HG03039 (cell line): ENCODE results near the gene THEM5.
"Not testable (repeated sequence)": the region's sequence is repeated elsewhere in the genome, so short reads cannot be mapped to it uniquely, and the experiment has no call there.

ENCODE experiments used
- ATAC-seq: cut with Tn5 transposase; IDR thresholded peaks from one replicate; pipeline ENCODE4 v1.9.1; 2021; ENCODE audit warnings: mild to moderate bottlenecking, moderate library complexity; ENCODE audit not compliant: unreplicated experiment

The THEM5 gene, protein sequence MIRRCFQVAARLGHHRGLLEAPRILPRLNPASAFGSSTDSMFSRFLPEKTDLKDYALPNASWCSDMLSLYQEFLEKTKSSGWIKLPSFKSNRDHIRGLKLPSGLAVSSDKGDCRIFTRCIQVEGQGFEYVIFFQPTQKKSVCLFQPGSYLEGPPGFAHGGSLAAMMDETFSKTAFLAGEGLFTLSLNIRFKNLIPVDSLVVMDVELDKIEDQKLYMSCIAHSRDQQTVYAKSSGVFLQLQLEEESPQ

GRCh38 chr1:151853411-151853943 lies at the start of gene THEM5:
Gene THEM5 (minus strand): TSS chr1:151853712. CDS start chr1:151853565, 147 bp downstream.
- no peak for ATAC-seq

GRCh38 chr1:151902858-151903257 lies 49.3 kb upstream of the THEM5 start:
- no peak for ATAC-seq

GRCh38 chr1:151900804-151901203 lies 47.3 kb upstream of the THEM5 start:
- not testable (repeated sequence) for ATAC-seq

- no peak for ATAC-seq
Observed at GRCh38 chr1:151898519-151898991, 45.0 kb upstream of the THEM5 start.

- no peak for ATAC-seq
Observed at GRCh38 chr1:151897991-151898431, 44.5 kb upstream of the THEM5 start.

GRCh38 chr1:151893176-151893924 lies 39.8 kb upstream of the THEM5 start:
- ATAC-seq, result no peak

DNA sequence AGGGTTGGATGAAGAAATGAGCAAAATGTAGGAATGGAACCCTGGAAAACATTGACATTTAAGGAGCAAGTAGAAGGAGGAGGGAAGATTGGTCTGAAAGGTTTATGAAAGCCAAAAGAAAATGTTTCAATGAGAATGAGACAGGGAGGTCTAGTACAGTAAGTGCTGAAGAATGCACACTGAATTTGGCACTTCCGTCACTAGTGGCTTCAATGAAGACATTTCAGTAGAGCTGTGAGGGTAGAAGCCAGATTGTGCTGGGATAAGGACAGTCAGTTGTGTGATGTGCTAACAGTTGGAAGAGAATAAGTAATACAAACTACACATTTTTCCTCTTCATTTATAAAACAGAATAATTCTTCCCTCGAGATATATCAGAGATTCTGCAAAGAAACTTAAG lies 38.7 kb upstream of the THEM5 start:
- ATAC-seq, result no peak

DNA sequence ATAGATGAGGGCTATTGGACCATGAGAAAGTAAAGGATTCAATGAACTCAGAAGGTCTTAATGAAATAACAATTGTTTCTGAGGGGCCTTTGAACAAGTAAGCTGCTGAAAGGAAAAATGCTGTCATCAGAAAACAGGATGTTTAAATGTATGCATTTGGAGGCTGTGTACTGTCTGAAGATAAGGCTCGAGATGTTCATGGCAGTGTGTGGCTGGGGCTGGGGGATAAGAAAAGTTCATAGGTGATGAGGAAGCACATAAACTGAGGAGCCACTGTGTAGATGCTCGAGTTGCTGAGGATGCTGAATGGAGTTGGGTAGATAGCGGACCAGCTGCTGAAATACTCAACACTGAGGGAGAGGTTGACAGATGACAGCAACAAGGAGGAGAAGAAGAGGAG lies 38.0 kb upstream of the THEM5 start:
- ATAC-seq, result no peak

DNA sequence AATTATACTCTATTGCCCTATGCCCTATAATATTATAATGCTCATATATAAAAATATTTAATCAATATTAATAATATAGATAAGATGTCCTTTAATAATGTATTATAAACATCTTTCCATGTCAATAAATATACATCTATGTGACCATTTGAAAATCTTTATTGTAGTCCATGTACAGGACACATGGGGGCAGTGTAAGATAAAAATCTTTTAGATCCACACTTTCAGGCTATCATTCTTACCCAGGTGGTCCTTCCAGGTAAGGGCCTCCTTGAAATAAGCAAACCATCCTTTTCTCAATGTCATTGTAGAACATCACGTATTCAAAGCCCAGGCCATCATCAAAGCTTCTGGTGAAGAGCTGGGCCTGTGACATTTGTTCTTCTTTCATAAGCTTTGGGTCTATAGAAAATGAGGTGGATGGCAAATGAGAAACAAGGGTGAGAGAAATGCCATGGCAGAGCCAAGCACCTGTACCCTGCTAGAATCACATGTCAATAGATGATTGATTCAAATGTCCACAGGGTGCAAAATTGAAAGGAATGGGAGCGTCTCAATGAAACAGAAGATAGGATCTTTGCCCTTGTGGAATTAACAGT lies 35.6 kb upstream of the THEM5 start:
- ATAC-seq, result no peak

GRCh38 chr1:151887028-151887427 lies 33.5 kb upstream of the THEM5 start:
- ATAC-seq, result no peak

DNA sequence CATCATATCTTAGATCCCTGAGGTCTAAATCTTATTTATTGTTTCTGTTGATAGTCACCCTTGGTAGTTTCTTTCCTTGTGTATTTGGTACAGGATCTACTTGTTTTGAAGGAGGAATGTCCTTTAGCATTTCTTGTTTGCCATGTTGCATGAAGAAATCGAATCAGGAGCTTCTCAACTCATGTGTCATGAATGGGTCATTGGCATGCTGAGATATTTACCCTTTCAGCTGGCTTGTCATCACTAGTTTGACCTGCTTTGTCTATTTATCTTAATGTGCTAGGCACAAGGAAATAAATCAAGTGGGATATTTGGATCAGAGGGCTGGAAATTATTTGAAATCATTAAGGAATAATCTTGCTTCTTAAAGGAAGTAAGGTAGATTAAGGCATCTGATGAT lies 32.0 kb upstream of the THEM5 start:
- no peak for ATAC-seq

GRCh38 chr1:151884879-151885278 lies 31.4 kb upstream of the THEM5 start:
- ATAC-seq, result not testable (repeated sequence)

DNA sequence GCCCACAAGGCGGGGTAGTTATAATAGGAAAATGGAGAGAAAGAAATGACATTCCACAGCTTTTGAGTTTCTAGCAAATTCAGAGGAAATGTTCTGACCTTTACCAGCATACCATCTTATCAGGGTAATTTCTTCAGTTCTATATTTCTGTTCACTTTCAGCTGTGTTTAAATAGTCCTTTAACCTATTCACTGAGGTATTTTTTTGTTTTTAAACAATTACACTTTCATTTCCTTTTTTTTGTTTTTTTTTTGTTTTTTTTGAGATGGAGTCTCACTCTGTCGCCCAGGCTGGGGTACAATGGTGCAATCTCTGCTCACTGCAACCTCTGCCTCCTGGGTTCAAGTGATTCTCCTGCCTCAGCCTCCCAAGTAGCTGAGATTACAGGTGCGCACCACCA lies 30.9 kb upstream of the THEM5 start:
- ATAC-seq, result not testable (repeated sequence)

DNA sequence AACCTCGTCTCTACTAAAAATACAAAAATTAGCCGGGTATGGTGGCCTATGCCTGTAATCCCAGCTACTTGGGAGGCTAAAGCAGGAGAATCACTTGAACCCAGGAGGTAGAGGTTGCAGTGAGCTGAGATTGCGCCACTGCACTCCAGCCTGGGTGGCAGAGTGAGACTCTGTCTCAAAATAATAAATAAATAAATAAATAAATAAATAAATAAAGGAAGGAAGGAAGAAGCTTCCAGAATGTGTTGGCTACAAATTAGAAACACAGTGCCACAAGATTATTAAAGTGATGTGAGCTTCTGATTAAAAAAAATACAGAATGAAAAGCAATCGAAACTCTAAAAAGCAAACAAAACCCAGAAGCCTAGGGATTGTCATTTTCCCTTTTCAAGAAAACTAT lies 30.4 kb upstream of the THEM5 start:
- ATAC-seq, result not testable (repeated sequence)

DNA sequence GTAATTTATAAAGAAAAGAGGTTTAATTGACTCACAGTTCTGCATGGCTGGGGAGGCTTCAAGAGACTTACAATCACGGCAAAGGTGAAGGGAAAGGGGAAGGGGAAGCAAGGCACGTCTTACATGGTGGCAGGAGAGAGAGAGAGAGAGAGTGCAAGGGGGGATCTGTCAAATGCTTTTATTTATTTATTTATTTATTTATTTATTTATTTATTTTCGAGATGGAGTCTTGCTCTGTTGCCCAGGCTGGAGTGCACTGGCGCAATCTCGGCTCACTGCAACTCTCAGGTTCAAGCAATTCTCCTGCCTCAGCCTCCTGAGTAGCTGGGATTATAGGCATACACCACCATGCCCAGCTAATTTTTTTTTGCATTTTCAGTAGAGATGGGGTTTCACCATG lies 29.4 kb upstream of the THEM5 start:
- ATAC-seq, result not testable (repeated sequence)

DNA sequence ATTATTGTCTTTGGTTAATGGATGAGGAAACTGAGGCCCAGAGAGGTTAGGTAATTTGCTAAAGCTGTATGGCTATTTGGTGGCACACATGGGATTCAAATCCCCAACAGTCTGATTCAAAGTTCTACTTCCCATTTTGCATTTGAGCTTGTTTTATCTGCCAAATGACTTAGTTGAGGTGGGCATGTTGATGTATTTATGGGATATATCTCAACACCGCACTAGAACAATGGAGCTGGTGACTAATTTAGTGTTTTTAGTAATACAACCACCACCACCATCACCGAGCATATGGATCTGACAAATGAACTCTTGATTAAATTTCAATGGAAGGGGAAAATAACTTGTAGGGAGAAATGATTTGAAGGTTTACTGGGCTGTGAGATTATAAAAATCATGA lies 29.0 kb upstream of the THEM5 start:
- no peak for ATAC-seq

GRCh38 chr1:151881479-151881878 lies 28.0 kb upstream of the THEM5 start:
- ATAC-seq, result no peak

- no peak for ATAC-seq
Observed at GRCh38 chr1:151875419-151876097, 22.0 kb upstream of the THEM5 start.

- not testable (repeated sequence) for ATAC-seq
Observed at GRCh38 chr1:151872776-151873175, 19.3 kb upstream of the THEM5 start.

DNA sequence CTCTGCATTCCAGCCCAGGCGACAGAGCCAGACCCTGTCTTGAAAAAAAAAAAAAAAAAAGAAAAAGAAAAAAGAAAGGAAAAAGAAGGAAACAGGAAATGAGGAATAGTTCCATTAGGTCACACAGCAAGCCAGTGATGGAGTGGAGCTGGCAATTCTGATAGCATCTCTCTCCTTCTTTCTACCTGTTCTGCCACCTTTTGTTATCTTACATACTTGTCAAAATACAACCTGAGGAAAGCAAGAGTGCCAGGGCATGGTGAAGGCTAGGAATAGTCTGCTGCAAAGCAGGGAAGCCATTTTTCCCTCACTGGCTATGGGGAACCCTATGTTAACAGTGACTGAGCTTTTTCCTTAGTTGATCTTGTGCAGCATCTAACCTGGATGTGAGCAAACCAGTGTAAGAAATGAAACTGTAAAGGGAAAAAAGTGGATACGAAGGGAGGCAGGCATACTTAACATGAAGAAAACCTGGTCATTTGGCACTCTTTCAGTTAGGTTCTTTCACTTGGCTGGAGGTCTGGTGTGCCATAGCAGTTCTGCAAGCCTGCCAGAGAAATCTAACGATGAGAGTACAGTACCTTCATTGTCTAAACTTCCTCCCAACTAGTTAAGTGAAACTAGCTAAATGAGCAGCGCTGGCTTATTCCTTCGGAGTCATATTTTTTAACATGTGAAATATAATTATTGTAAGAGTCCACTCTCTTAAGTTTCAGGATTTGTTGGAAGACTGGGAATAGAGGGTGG lies 17.9 kb upstream of the THEM5 start:
- ATAC-seq, result no peak
